PC-3 (cell line): ENCODE results near the gene POLR2B.

ENCODE experiments used
- EZH2 ChIP-seq: fragments of 300-600 bp; sonication (generic); IDR thresholded peaks from one replicate; pipeline ENCODE4 v1.6.1; 2017; ENCODE audit warnings: antibody characterized with exemption, mild to moderate bottlenecking, low read length; ENCODE audit not compliant: unreplicated experiment
- EZH2phosphoT487 ChIP-seq: fragments of 300-600 bp; sonication (generic); IDR thresholded peaks from 2 replicates; pipeline ENCODE4 v1.6.1; 2018; ENCODE audit warnings: mild to moderate bottlenecking, antibody characterized with exemption, low read length, borderline replicate concordance
- TF ChIP-seq, protein P1 (sequence below): fragments of 300-600 bp; sonication (generic); conservative IDR thresholded peaks from 2 replicates; pipeline ENCODE4 v1.5.1; 2017; ENCODE audit warnings: antibody characterized with exemption, low read depth, mild to moderate bottlenecking, low read length

DNA sequence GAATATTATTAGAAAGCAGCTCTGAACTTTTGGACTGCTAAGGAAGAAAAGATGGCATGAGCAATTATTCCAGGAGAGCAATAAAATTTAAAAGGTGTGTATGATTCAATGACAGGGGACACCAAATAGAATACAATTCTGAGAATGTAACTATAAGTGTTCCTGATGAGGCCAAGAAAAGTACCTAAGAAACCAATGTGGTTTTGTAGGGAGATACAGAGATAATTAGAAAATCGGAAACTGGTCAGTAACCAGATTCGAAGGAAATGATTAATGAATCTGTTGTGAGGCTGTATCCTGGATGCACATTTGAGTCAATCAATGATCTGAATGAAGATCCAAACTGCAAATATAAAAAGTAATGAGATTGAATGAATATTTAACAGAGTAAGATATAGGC is 7.3 kb upstream of the POLR2B start:
- TF ChIP-seq, protein P1, sequence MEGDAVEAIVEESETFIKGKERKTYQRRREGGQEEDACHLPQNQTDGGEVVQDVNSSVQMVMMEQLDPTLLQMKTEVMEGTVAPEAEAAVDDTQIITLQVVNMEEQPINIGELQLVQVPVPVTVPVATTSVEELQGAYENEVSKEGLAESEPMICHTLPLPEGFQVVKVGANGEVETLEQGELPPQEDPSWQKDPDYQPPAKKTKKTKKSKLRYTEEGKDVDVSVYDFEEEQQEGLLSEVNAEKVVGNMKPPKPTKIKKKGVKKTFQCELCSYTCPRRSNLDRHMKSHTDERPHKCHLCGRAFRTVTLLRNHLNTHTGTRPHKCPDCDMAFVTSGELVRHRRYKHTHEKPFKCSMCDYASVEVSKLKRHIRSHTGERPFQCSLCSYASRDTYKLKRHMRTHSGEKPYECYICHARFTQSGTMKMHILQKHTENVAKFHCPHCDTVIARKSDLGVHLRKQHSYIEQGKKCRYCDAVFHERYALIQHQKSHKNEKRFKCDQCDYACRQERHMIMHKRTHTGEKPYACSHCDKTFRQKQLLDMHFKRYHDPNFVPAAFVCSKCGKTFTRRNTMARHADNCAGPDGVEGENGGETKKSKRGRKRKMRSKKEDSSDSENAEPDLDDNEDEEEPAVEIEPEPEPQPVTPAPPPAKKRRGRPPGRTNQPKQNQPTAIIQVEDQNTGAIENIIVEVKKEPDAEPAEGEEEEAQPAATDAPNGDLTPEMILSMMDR, result no peak
- TF ChIP-seq EZH2phosphoT487 (no peak), EZH2 (no peak)
